ENCODE results near the gene RBM33.
A peak's percentile ranks its signal among the peaks of the same experiment; 100 is the strongest.

Gene RBM33

DNA sequence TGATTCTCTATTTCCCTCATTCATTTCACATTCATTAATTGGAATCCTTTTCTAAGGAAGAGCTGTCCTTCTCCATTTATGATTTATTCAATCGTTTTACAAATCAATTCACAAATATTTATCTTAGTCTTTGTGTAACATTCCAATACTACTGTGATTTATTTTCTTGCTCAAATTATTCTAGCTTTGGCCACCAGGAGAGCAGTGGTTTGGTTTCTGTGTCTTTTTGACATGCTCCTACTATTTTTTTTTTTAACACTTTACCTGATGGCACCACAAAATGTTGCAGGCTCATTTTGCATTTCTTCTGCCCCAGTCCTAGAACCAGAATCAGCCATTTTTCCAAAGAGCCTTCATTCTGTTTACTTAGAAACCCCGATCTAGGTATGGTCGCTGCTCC, 13.3 kb upstream of the RBM33 start:
- no peak for DNase-seq

DNA sequence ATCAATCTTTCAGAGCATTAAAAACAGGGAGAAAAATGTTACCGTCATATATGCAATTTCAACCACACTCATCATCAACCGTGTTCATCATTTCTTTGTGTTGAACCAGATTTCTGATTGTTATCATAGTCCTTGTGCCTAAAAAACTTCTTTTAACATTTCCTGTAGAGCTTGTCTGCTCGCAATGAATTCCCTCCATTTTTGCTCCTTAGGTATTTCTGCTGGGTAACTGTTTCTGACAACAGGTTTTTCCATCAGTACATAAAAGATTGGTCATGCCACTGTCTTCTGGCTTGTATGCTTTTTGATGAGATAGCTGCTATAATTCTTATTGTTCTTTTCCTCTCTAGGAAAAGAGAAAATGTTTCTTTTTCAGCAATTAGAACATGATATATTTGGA, 8.6 kb upstream of the RBM33 start:
- DNase-seq = no peak

DNA sequence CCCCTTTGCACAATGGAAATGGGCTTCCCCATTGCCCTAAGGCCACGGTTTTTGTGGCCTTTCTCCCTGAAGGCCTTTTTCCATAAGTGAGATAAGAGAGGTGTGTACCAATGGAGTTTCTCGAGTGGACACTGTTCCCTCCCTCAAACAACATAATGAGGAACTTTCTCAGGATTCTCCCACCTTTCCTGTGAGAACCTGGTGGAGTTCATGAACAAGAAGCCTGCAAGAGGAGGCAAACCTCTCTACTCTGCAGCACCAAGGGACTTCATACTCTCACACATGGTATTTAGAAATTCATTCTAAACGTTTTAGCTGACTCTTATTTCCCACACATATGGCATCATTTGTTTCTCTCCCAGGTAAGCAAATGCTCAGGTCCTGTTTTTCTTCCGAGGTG, 7.3 kb upstream of the RBM33 start:
- no peak for DNase-seq

DNA sequence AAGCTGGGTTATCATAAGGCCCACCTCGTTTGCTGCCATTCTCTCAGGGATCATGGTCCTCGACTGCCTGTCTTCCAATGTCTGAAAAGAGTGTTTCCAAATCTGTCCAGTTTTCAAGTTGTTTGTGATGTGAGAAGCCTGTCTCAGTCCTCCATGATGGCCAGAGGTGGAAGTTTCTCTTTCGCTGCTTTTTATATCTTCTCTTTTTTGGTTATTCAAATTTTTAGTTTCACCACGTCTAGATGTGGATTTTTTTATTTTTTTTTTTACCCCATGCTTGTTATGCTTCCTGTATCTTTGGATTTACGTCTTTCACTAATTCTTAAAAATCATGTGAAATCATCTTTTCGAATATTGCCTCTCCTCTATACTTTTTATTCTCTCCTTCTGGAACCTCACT, 6.1 kb upstream of the RBM33 start:
- DNase-seq = no peak

GRCh38 chr7:155639958-155640520, 4.4 kb upstream of the RBM33 start:
- no peak for DNase-seq

- DNase-seq = no peak
These were observed 3.8 kb upstream of the RBM33 start for GRCh38 chr7:155640629-155641028.

- DNase-seq = no peak
These were observed 670 bp upstream of the RBM33 start for GRCh38 chr7:155643804-155644177.

- peak in 3 of 4 experiments; percentile 19 to 55 (median 37) for DNase-seq
These were observed 579 bp downstream of the RBM33 start for GRCh38 chr7:155644971-155645509.

DNA sequence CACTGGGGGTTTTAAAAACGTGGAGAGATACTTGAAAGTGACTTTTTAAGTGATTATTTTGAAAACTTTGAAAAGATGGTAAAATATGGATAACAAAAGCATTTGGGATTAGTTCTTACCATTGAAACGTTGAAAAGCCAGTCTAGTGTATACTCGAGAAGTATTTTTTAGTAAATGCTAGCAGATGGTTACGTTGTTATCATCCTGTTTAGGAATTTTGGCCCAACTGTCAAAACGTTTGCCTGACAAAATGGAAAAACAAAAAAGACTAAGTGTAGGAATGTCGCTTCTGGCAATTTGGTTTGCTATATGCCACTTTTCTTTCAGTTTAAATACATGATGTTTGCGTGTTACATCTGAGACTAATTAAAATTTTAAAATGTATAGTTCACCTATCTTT, 1.2 kb downstream of the RBM33 start:
- no peak for DNase-seq

- no peak for DNase-seq
These were observed 2.2 kb downstream of the RBM33 start for GRCh38 chr7:155646669-155647068.

- no peak for DNase-seq
These were observed 2.8 kb downstream of the RBM33 start for GRCh38 chr7:155647302-155647701.

- no peak for DNase-seq
These were observed 3.3 kb downstream of the RBM33 start for GRCh38 chr7:155647734-155648133.

DNA sequence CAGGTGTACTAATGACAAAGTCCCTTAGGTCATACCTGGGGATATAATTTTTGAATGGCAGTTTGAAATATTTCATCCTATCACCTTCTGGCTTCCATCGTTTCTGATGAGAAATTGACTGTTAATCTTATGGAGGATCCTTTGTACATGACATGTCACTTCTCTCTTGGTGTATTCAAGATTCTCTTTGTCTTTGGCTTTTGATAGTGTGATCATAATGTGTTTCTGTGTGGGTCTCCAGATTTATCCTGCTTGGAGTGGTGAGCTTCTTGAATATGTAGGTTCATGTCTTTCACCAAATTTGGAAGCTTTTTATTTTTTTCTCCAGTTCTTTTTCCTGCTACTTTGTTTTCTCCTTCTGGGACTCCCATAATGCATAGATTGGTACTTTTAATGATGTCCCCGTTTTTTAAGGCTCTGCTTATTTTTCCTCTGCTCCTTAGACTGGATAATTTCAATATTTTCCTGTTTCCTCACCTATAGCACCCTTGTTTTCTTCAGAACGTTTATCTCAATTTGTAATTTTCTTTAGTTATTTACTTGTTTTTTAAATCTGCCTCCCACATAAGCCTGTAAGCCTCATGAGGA, 4.4 kb downstream of the RBM33 start:
- DNase-seq = no peak

DNA sequence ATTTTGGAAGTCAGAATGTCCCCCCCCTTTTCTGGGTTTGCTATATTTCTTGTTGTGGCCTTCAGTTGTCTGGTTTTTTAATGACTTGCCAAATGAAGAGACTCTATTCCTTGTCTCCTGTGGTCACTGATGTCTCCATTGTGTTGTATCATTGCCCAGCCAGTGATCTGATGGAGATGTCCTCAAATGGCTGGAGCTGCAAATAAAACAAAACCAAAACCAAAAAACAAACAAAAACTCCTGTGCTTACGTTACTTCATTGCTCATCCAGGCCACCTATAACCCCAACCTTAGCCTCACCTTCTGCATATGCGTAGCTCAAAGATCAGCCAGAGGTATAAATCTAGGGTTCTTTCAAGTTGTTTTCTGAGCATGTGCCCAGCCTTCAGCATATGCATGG, 5.1 kb downstream of the RBM33 start:
- DNase-seq = no peak

- DNase-seq = no peak
These were observed 8.0 kb downstream of the RBM33 start for GRCh38 chr7:155652156-155653114.

DNA sequence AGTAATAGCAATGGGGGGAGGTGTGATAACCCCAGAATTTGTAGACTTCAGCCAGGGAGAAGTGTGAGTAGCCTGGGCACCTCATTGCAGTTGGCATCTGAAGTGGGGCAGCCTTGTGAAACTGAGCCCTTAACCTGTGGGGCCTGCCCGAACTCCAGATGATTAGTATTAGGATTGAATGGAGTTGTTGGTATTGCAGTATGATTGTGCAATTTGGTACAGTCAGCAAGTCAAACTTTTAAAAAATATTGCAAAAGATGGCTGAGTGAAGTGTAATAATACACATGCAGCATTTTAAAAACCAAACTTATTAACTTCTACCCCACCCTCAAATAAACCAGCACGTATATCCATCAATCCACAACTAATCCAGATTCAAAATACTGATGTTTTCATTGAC, 9.3 kb downstream of the RBM33 start:
- no peak for DNase-seq

DNA sequence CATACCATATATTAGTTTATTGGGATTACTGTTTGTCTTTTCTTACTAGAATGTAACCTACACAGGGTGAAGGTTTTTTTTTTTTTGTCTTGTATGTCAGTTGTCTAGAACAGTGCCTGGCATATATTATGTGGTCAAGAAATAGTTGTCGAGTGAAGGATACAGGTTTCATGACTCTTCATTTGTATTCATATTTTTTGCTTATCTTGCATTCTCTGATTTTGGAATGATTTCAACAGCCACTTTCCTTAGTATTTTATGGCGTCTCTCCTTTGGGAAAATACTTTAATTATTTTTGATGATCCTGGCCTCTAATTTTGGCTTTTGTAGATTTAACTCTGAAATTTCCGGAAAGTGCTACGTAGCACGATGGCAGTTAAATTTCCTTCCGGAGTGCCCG, 12.4 kb downstream of the RBM33 start:
- no peak for DNase-seq

GRCh38 chr7:155660059-155660757, 15.7 kb downstream of the RBM33 start:
- no peak for DNase-seq

DNA sequence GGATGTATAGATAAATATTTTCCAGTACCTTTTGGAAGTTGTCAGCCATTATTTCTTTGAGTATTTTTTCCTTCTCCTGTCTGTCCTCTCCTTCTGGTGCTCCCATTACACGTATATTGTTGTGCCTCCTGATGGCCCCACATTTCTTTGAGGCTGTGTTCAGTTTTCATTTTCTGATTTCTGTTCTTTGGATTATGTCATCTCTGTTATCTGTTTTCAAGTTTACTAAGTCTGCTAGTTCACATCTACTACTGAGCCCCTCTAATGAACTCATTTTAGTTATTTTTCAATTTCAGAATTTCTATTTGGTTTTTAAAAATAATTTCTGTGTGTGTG, 16.3 kb downstream of the RBM33 start:
- no peak for DNase-seq

- DNase-seq = no peak
These were observed 18.0 kb downstream of the RBM33 start for GRCh38 chr7:155662343-155663043.

DNA sequence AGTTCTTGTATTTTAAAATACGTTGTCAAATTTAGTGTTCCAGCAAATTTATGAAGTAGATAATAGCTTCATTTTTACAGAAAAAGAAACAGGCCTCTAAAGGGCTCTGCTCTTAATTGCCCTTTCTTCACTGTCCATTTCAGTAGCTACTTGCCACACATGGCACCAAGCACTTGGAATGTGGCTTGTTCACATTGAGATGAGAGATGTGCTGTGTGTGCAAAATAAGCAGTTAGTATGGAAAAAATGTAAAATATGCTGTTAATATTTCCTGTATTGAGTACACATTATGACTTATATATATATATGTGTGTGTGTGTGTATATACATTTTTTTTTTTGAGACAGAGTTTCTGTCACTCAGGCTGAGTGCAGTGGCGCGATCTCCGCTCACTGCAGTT, 19.5 kb downstream of the RBM33 start:
- no peak for DNase-seq

DNA sequence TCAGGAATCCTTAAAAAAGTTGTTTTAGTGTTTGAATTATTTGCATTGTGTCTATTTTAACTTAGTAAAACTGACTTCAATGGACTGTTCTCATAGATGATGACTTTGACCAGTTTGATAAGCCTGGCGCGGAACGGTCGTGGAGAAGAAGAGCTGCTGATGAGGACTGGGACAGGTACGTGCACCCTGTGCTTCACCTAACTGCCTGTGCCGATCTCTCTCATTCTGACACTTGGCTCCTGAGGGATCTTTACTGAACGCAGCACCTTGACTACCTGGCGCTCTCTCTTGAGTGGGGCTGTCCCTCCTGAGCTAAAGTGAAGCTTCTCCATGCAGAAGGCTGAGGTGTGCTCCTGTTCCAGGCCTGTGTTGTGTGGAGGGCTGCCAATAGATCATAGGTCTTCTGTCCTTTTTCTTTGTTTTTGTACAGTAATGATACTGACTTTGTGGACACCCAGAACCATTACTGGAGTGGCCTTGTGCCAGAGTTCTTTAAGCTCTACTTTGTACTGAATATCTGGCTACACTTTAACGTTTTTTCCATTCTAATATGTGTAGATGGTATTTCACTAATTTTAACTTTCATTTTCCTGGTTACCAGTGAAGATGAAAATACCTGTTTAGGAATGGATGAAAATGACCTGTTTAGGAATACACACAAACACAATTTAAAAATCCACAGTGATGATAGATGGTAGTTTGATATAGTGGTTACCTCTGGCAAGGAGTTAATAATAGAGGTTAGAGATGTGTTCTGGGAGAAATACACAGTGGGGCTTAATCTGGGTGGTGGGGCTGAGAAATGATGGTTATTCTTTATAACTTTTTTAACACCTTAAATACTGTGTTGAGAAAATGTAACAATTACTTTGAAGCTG, 20.9 kb downstream of the RBM33 start:
- no peak for DNase-seq

All from activated naive CD4-positive, alpha-beta T cell (primary cell).